Hepatocyte (in vitro differentiated cells): ENCODE measurements around the gene RIBC2.

ENCODE experiments used
- EZH2 ChIP-seq: fragments of 200-600 bp; sonication (generic); IDR thresholded peaks from 2 replicates; pipeline ENCODE4 v1.6.1; 2016; ENCODE audit warnings: antibody characterized with exemption, mild to moderate bottlenecking, borderline replicate concordance
- TF ChIP-seq, protein P1 (sequence below): fragments of 200-600 bp; sonication (generic); IDR thresholded peaks from 2 replicates; pipeline ENCODE4 v1.5.1; 2016; ENCODE audit warnings: antibody characterized with exemption, mild to moderate bottlenecking; ENCODE audit not compliant: poor library complexity

DNA sequence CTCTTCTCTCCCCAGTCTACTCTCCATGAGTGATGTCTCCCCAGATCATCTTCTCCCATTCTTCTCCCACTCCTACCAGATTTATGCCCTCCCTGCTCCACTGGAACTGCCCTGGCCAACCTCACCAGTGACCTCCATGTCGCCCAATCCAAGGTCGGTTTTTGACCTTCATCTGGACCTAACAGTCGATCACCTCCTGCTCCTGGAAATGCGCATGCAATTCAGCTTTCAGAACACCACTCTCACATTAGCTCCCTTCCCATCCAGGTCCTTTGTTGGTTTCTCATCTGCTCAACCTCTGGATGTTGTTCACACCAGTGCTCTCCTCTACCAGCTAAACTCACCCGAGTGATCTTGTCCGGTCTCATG is 5.3 kb downstream of the RIBC2 start:
- TF ChIP-seq, protein P1, sequence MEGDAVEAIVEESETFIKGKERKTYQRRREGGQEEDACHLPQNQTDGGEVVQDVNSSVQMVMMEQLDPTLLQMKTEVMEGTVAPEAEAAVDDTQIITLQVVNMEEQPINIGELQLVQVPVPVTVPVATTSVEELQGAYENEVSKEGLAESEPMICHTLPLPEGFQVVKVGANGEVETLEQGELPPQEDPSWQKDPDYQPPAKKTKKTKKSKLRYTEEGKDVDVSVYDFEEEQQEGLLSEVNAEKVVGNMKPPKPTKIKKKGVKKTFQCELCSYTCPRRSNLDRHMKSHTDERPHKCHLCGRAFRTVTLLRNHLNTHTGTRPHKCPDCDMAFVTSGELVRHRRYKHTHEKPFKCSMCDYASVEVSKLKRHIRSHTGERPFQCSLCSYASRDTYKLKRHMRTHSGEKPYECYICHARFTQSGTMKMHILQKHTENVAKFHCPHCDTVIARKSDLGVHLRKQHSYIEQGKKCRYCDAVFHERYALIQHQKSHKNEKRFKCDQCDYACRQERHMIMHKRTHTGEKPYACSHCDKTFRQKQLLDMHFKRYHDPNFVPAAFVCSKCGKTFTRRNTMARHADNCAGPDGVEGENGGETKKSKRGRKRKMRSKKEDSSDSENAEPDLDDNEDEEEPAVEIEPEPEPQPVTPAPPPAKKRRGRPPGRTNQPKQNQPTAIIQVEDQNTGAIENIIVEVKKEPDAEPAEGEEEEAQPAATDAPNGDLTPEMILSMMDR: no peak
- no peak for TF ChIP-seq EZH2
